PC-9 (cell line): ENCODE data around the gene CSNK1G3. TPM values are rescaled to one million over a fixed set of nuclear protein-coding genes. Genes with fewer than 3 reads are reported as not detected.

Experiments
- BruUV-seq: library from RNA; stranded (reverse); fragments of 400-500 nt; replicated peaks from 2 replicates; lab custom pipeline; 2021; lab: Mats Ljungman, UMichigan
- CTCF ChIA-PET: fragments of 300-600 bp; sonication (Branson Sonifier 250); formaldehyde crosslinking; loops from one replicate; lab custom pipeline; 2022; ENCODE audit warnings: antibody characterized with exemption; lab: Charles Lee
- POLR2A ChIA-PET: fragments of 300-600 bp; sonication (Branson Sonifier 250); formaldehyde crosslinking; loops from one replicate; lab custom pipeline; 2022; ENCODE audit warnings: antibody characterized with exemption; ENCODE audit not compliant: unreplicated experiment; lab: Charles Lee
- DNase-seq, 2 experiments: peaks; one replicate each; pipeline versions ENCODE4 v3.0.0 to v3.0.0-alpha.2; 2015 to 2022; ENCODE audit warnings: mixed read lengths in 1 of 2
- H2AFZ ChIP-seq: fragments of 200-600 bp; sonication (generic); 2 replicates; pipeline ENCODE4 v1.8.1; 2017; ENCODE audit warnings: antibody characterized with exemption
- H3F3A ChIP-seq: fragments of 200-600 bp; sonication (generic); 2 replicates; pipeline ENCODE4 v1.8.1; 2017; ENCODE audit warnings: antibody characterized with exemption, mild to moderate bottlenecking, low read depth; ENCODE audit not compliant: insufficient read depth
- H3K27ac ChIP-seq: fragments of 200-600 bp; sonication (generic); 2 replicates; pipeline ENCODE4 v1.6.1; 2016; ENCODE audit warnings: mixed run types
- H3K27me3 ChIP-seq: fragments of 200-600 bp; sonication (generic); 2 replicates; pipeline ENCODE4 v1.6.1; 2016; ENCODE audit warnings: low read depth, mixed run types; ENCODE audit not compliant: insufficient read depth
- H3K36me3 ChIP-seq: fragments of 200-600 bp; sonication (generic); 2 replicates; pipeline ENCODE4 v1.6.1; 2016; ENCODE audit warnings: low read depth, mixed run types
- H3K4me1 ChIP-seq: fragments of 200-600 bp; sonication (generic); replicated peaks from 2 replicates; pipeline ENCODE4 v1.6.1; 2016; ENCODE audit warnings: mixed run types; ENCODE audit not compliant: insufficient read depth
- H3K4me2 ChIP-seq: fragments of 200-600 bp; sonication (generic); 2 replicates; pipeline ENCODE4 v1.6.1; 2017; ENCODE audit warnings: mixed run types
- H3K4me3 ChIP-seq: fragments of 200-600 bp; sonication (generic); 2 replicates; pipeline ENCODE4 v1.6.1; 2016; ENCODE audit warnings: mixed run types
- H3K79me2 ChIP-seq: fragments of 200-600 bp; sonication (generic); 2 replicates; pipeline ENCODE4 v1.6.1; 2017; ENCODE audit warnings: low read depth, mixed run types
- H3K9me2 ChIP-seq: fragments of 200-600 bp; sonication (generic); 2 replicates; pipeline ENCODE4 v1.8.1; 2017; ENCODE audit warnings: mild to moderate bottlenecking; ENCODE audit not compliant: insufficient read depth
- H3K9me3 ChIP-seq: fragments of 200-600 bp; sonication (generic); 2 replicates; pipeline ENCODE4 v1.8.1; 2016; ENCODE audit warnings: low read depth; ENCODE audit not compliant: insufficient read depth
- H4K20me1 ChIP-seq: fragments of 200-600 bp; sonication (generic); 2 replicates; pipeline ENCODE4 v1.8.1; 2017; ENCODE audit not compliant: insufficient read depth
- EZH2 ChIP-seq: fragments of 200-600 bp; sonication (generic); IDR thresholded peaks from 2 replicates; pipeline ENCODE4 v1.8.0; 2017; ENCODE audit warnings: antibody characterized with exemption, low read depth
- intact Hi-C: fragments of 100-400 bp; cut with micrococcal nuclease; formaldehyde crosslinking; loops from one replicate; pipeline ENCODE4 v1.10.0; 2022; ENCODE audit not compliant: unreplicated experiment
- total RNA-seq: library from RNA; stranded (reverse); gene quantifications from 2 replicates; pipeline ENCODE4 v1.2.3, GENCODE V29; 2021
- TF ChIP-seq, protein P1 (sequence below): fragments of 200-600 bp; sonication (generic); conservative IDR thresholded peaks from 2 replicates; pipeline ENCODE4 v1.6.1; 2017; ENCODE audit warnings: mixed run types, antibody characterized with exemption, mild to moderate bottlenecking, moderate library complexity

Gene CSNK1G3
- total RNA-seq, 1 experiment from 2014 or later, result 39.0 TPM

DNA sequence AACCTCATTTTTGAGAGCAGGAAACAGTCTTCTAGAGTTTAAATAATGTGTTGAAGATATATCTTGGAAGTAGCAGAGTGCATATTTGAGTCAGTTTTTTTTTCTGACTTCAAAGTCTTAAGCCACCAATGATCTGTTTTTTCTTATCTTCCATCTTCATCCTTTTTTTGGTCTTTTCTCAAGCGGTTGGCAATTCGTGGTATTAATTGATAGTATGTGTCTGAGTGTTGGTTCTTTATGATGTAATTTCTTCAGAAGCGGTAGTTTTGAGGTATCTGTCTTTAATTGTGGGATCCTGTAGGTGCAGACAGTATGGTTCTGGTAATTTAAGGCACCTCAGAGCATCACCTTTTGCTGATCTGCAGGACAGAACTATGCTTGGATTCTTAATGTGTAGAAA, 3.9 kb downstream of the CSNK1G3 start:
- no peak overlapping the region for H3K27ac ChIP-seq
- ChIA-PET CTCF (no interaction called here), POLR2A (no interaction called here)
- no peak overlapping the region for H3K4me2 ChIP-seq
- peaks cover 8% of the 10 kb centered on the region for H3F3A ChIP-seq
- H3K4me1 ChIP-seq, result peaks cover 26% of the 10 kb centered on the region
- no peaks in the 10 kb centered on the region for H3K9me3 ChIP-seq
- H2AFZ ChIP-seq, result no peak overlapping the region
- no peaks in the 10 kb centered on the region for H3K36me3 ChIP-seq
- TF ChIP-seq, protein P1, sequence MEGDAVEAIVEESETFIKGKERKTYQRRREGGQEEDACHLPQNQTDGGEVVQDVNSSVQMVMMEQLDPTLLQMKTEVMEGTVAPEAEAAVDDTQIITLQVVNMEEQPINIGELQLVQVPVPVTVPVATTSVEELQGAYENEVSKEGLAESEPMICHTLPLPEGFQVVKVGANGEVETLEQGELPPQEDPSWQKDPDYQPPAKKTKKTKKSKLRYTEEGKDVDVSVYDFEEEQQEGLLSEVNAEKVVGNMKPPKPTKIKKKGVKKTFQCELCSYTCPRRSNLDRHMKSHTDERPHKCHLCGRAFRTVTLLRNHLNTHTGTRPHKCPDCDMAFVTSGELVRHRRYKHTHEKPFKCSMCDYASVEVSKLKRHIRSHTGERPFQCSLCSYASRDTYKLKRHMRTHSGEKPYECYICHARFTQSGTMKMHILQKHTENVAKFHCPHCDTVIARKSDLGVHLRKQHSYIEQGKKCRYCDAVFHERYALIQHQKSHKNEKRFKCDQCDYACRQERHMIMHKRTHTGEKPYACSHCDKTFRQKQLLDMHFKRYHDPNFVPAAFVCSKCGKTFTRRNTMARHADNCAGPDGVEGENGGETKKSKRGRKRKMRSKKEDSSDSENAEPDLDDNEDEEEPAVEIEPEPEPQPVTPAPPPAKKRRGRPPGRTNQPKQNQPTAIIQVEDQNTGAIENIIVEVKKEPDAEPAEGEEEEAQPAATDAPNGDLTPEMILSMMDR, result no peak
- TF ChIP-seq EZH2, result no peak
- intact Hi-C loops, result loop anchor here (10.0 kb wide), 1 partner anchor 671 kb away; the partner anchor contains the start of gene SNX24
- peaks cover 81% of the 10 kb centered on the region for H3K79me2 ChIP-seq
- no peaks in the 10 kb centered on the region for H3K27me3 ChIP-seq
- 0 out of 2 replicates have a peak, but pooled peaks cover 10% of the 10 kb centered on the region for H4K20me1 ChIP-seq
- no peak overlapping the region for H3K4me3 ChIP-seq
- H3K9me2 ChIP-seq, result no peaks in the 10 kb centered on the region
- no TSS peak for BruUV-seq
- no peak for DNase-seq

DNA sequence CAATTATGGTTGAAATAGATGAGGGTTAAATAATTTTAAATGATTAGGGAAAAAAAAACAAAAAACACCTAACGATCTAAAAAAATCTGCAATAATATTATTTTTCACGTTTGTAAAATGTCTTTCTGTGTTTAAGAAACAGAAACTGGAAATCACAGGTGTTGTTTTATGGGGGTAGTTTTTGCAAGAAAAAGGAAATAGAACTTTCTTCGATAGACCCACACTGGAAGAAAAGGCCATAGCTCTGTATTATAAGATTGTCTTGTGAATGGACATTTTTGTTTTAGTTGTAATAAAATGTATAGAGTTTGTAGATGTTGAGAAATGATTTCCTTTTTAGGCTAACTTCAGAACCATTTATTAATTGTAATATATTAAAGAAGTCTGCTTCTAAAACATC, 5.5 kb downstream of the CSNK1G3 start:
- POLR2A ChIA-PET, result interaction anchor here (0.6 kb wide), 1 partner anchor 94 kb away, joined by 3 read pairs; the partner anchor contains the start of gene CEP120

DNA sequence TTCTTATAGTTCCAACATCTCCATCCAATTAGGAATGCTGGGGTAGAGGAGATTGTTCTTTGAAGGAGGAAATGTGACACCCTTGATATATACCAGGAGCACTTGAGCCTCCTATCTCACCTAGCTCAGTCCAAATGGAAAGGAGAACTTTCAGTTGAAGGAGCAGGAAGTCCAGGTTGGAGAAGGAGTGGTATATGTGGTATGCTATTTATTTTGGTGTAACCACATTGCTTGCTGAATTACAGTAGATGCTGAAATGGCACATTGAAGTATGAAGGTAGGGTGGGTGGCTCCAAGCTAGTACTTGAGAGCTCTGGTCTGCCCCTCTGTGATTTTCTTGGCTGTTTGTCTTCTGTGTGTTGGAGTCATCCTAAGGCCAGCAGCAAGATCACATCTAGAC, 6.1 kb downstream of the CSNK1G3 start:
- Histone ChIP-seq H3K4me2 (no peak overlapping the region), H3K4me3 (no peak overlapping the region), H2AFZ (no peak overlapping the region), H3K79me2 (peaks cover 98% of the 10 kb centered on the region), H3F3A (no peaks in the 10 kb centered on the region; the same call in none of the 2 replicates), H3K4me1 (peaks cover 22% of the 10 kb centered on the region), H4K20me1 (peaks cover 11% of the 10 kb centered on the region), H3K27me3 (no peaks in the 10 kb centered on the region), H3K9me3 (no peaks in the 10 kb centered on the region), H3K27ac (no peak overlapping the region), H3K36me3 (no peaks in the 10 kb centered on the region), H3K9me2 (no peaks in the 10 kb centered on the region; the same call in 1 of the 2 replicates)
- intact Hi-C loops, result loop anchor here (10.0 kb wide), 1 partner anchor 673 kb away; the partner anchor contains the start of gene SNX24
- ChIA-PET CTCF (interaction anchor here (1.1 kb wide), 1 partner anchor 95 kb away, joined by 4 read pairs; the partner anchor contains the start of gene CEP120), POLR2A (interaction anchor here (0.6 kb wide), 1 partner anchor 95 kb away, joined by 3 read pairs; the partner anchor contains the start of gene CEP120)
- no peak for TF ChIP-seq EZH2
- TF ChIP-seq, protein P1, result no peak
- no TSS peak for BruUV-seq
- no peak for DNase-seq

More for the DNA sequence above, 5.5 kb downstream of the CSNK1G3 start:
- Histone ChIP-seq H2AFZ (no peak overlapping the region), H3K36me3 (no peaks in the 10 kb centered on the region), H3K9me3 (no peaks in the 10 kb centered on the region), H3K27me3 (no peaks in the 10 kb centered on the region), H3K9me2 (no peaks in the 10 kb centered on the region; the same call in 1 of the 2 replicates), H4K20me1 (peaks cover 11% of the 10 kb centered on the region; the same call in 1 of the 2 replicates), H3F3A (no peaks in the 10 kb centered on the region; the same call in none of the 2 replicates), H3K4me2 (no peak overlapping the region), H3K4me3 (no peak overlapping the region), H3K27ac (no peak overlapping the region), H3K4me1 (peaks cover 23% of the 10 kb centered on the region), H3K79me2 (peaks cover 97% of the 10 kb centered on the region)
- DNase-seq, result no peak
- CTCF ChIA-PET, result interaction anchor here (1.1 kb wide), 1 partner anchor 94 kb away, joined by 4 read pairs; the partner anchor contains the start of gene CEP120
- intact Hi-C loops, result loop anchor here (10.0 kb wide), 1 partner anchor 673 kb away; the partner anchor contains the start of gene SNX24
- BruUV-seq, result no TSS peak
- no peak for TF ChIP-seq EZH2
- TF ChIP-seq, protein P1, result no peak
